IMR-90 (cell line): ENCODE data around the gene C1QL1. TPM values are rescaled to one million over a fixed set of nuclear protein-coding genes. Genes with fewer than 3 reads are reported as not detected.

Experiments
- ATAC-seq: fragments of 200-7000 bp; cut with Tn5 transposase; 2 replicates; pipeline ENCODE4 v1.9.1; 2020; ENCODE audit warnings: low read depth, mild to moderate bottlenecking, moderate library complexity
- BruUV-seq: library from RNA; stranded (reverse); fragments of 400-500 nt; replicated peaks from 2 replicates; lab custom pipeline; 2021; lab: Mats Ljungman, UMichigan
- CTCF ChIA-PET: fragments of 300-600 bp; formaldehyde crosslinking; extraction: SDS; loops from one replicate; lab custom pipeline; 2021; ENCODE audit warnings: antibody characterized with exemption; lab: Yijun Ruan, JAX
- POLR2A ChIA-PET: fragments of 300-600 bp; sonication (Branson Sonifier 250); formaldehyde crosslinking; loops from one replicate; lab custom pipeline; 2022; ENCODE audit warnings: antibody characterized with exemption; ENCODE audit not compliant: unreplicated experiment; lab: Charles Lee
- DNase-seq: peaks from one replicate; pipeline ENCODE4 v3.0.0; 2013
- H2AFZ ChIP-seq: replicated peaks from 2 replicates; pipeline ENCODE3; 2013; ENCODE audit warnings: low read length, mild to moderate bottlenecking; ENCODE audit not compliant: poor library complexity
- H2AK5ac ChIP-seq: 2 replicates; pipeline ENCODE4 v1.6.1; 2013; ENCODE audit warnings: low read depth, low read length, inconsistent platforms
- H2AK9ac ChIP-seq: replicated peaks from 2 replicates; pipeline ENCODE3; 2013; ENCODE audit warnings: mild to moderate bottlenecking, low read depth, low read length, moderate library complexity; ENCODE audit not compliant: poor library complexity
- H2BK120ac ChIP-seq: 2 replicates; pipeline ENCODE4 v1.6.1; 2013; ENCODE audit warnings: low read depth, low read length, inconsistent platforms
- H2BK15ac ChIP-seq: 3 replicates; pipeline ENCODE4 v1.6.1; 2013; ENCODE audit warnings: low read depth, low read length, inconsistent platforms
- H2BK20ac ChIP-seq: 2 replicates; pipeline ENCODE4 v1.6.1; 2013; ENCODE audit warnings: low read depth, mild to moderate bottlenecking, inconsistent platforms, low read length, moderate library complexity
- H2BK5ac ChIP-seq: 2 replicates; pipeline ENCODE4 v1.6.1; 2013; ENCODE audit warnings: mild to moderate bottlenecking, low read depth, low read length, inconsistent platforms; ENCODE audit not compliant: poor library complexity, severe bottlenecking
- H3K14ac ChIP-seq: replicated peaks from 2 replicates; pipeline ENCODE4 v1.6.1; 2013; ENCODE audit warnings: low read depth, low read length, inconsistent platforms
- H3K18ac ChIP-seq: 2 replicates; pipeline ENCODE4 v1.6.1; 2013; ENCODE audit warnings: low read depth, low read length, control low read depth
- H3K23ac ChIP-seq: 2 replicates; pipeline ENCODE4 v1.6.1; 2013; ENCODE audit warnings: low read depth, low read length, inconsistent platforms
- H3K27ac ChIP-seq: 2 replicates; pipeline ENCODE4 v1.5.1; 2013; ENCODE audit warnings: mild to moderate bottlenecking, control low read depth, low read length; ENCODE audit not compliant: insufficient read depth
- H3K27me3 ChIP-seq: 2 replicates; pipeline ENCODE4 v1.6.1; 2013; ENCODE audit warnings: low read length; ENCODE audit not compliant: control insufficient read depth, insufficient read depth
- H3K36me3 ChIP-seq: 2 replicates; pipeline ENCODE4 v1.6.1; 2013; ENCODE audit warnings: low read length, mixed read lengths; ENCODE audit not compliant: control insufficient read depth, insufficient read depth
- H3K4ac ChIP-seq: 2 replicates; pipeline ENCODE4 v1.6.1; 2013; ENCODE audit warnings: low read depth, low read length, inconsistent platforms
- H3K4me1 ChIP-seq: 2 replicates; pipeline ENCODE4 v1.6.1; 2013; ENCODE audit warnings: low read length, mixed read lengths; ENCODE audit not compliant: control insufficient read depth, insufficient read depth
- H3K4me2 ChIP-seq: 2 replicates; pipeline ENCODE4 v1.6.1; 2013; ENCODE audit warnings: low read depth, mild to moderate bottlenecking, control low read depth, low read length, moderate library complexity
- H3K4me3 ChIP-seq: 2 replicates; pipeline ENCODE4 v1.5.1; 2013; ENCODE audit warnings: low read depth, mild to moderate bottlenecking, control low read depth, low read length, moderate library complexity; ENCODE audit not compliant: insufficient read depth
- H3K56ac ChIP-seq: 2 replicates; pipeline ENCODE4 v1.6.1; 2013; ENCODE audit warnings: low read length, inconsistent platforms; ENCODE audit not compliant: insufficient read depth; ENCODE audit errors: extremely low read depth
- H3K79me1 ChIP-seq, 2 experiments: 2 replicates each; pipeline ENCODE4 v1.6.1; 2013; ENCODE audit warnings: low read length in 2 of 2, inconsistent platforms in 1 of 2, low read depth in 1 of 2
- H3K9ac ChIP-seq: 2 replicates; pipeline ENCODE4 v1.6.1; 2013; ENCODE audit warnings: low read depth, low read length, control low read depth
- H3K9me1 ChIP-seq: 2 replicates; pipeline ENCODE4 v1.6.1; 2013; ENCODE audit warnings: low read length, inconsistent platforms; ENCODE audit not compliant: insufficient read depth
- H3K9me3 ChIP-seq: 2 replicates; pipeline ENCODE4 v1.6.1; 2013; ENCODE audit warnings: low read length; ENCODE audit not compliant: control insufficient read depth, insufficient read depth
- H4K20me1 ChIP-seq: 2 replicates; pipeline ENCODE4 v1.6.1; 2013; ENCODE audit warnings: low read length, inconsistent platforms; ENCODE audit not compliant: insufficient read depth
- H4K5ac ChIP-seq: 2 replicates; pipeline ENCODE4 v1.6.1; 2013; ENCODE audit warnings: mild to moderate bottlenecking, low read depth, low read length, control low read depth
- H4K8ac ChIP-seq, 2 experiments: 2 replicates each; pipeline ENCODE4 v1.6.1; 2013; ENCODE audit warnings: low read depth in 2 of 2, low read length in 2 of 2, control low read depth in 1 of 2, inconsistent platforms in 1 of 2
- H4K91ac ChIP-seq: 2 replicates; pipeline ENCODE4 v1.6.1; 2013; ENCODE audit warnings: low read depth, low read length, inconsistent platforms; ENCODE audit not compliant: insufficient read depth
- BHLHE40 ChIP-seq: fragments of 150-350 bp; IDR thresholded peaks from 2 replicates; pipeline ENCODE4 v1.6.1; 2016; ENCODE audit warnings: mild to moderate bottlenecking, low read depth, low read length
- CEBPB ChIP-seq: IDR thresholded peaks from 2 replicates; pipeline ENCODE4 v1.6.1; 2012; ENCODE audit warnings: low read depth, low read length, improper control_type of control experiment
- CHD1 ChIP-seq: IDR thresholded peaks from 2 replicates; pipeline ENCODE4 v1.6.1; 2012; ENCODE audit warnings: low read depth, low read length, improper control_type of control experiment
- FOS ChIP-seq: fragments of 150-350 bp; IDR thresholded peaks from 2 replicates; pipeline ENCODE4 v1.6.1; 2016; ENCODE audit warnings: low read depth, low read length
- MAFK ChIP-seq: IDR thresholded peaks from 2 replicates; pipeline ENCODE4 v1.6.1; 2012; ENCODE audit warnings: low read depth, low read length, improper control_type of control experiment
- MAZ ChIP-seq: IDR thresholded peaks from 2 replicates; pipeline ENCODE4 v1.6.1; 2012; ENCODE audit warnings: low read depth, mild to moderate bottlenecking, low read length, improper control_type of control experiment, moderate library complexity, borderline replicate concordance
- MXI1 ChIP-seq: IDR thresholded peaks from 2 replicates; pipeline ENCODE4 v1.6.1; 2012; ENCODE audit warnings: low read depth, mild to moderate bottlenecking, low read length, moderate library complexity, borderline replicate concordance
- NFE2L2 ChIP-seq: fragments of 150-350 bp; IDR thresholded peaks from 2 replicates; pipeline ENCODE4 v1.6.1; 2016; ENCODE audit warnings: low read depth, mild to moderate bottlenecking, low read length
- POLR2A ChIP-seq: IDR thresholded peaks from 2 replicates; pipeline ENCODE4 v1.6.1; 2012; ENCODE audit warnings: mild to moderate bottlenecking, low read depth, low read length
- RAD21 ChIP-seq: IDR thresholded peaks from 2 replicates; pipeline ENCODE4 v1.6.1; 2012; ENCODE audit warnings: low read length, improper control_type of control experiment
- RCOR1 ChIP-seq: IDR thresholded peaks from 2 replicates; pipeline ENCODE4 v1.6.1; 2012; ENCODE audit warnings: mild to moderate bottlenecking, low read length, improper control_type of control experiment; ENCODE audit not compliant: insufficient replicate concordance
- RFX5 ChIP-seq: IDR thresholded peaks from 2 replicates; pipeline ENCODE4 v1.8.0; 2012; ENCODE audit warnings: low read depth, mild to moderate bottlenecking, low read length, moderate library complexity
- SMC3 ChIP-seq: fragments of 150-350 bp; IDR thresholded peaks from 2 replicates; pipeline ENCODE4 v1.6.1; 2016; ENCODE audit warnings: low read depth, mild to moderate bottlenecking, antibody characterized with exemption, low read length, moderate library complexity
- WGBS, 2 experiments: methylation state at CpG; one replicate each; pipeline versions ENCODE4 v1.1.5 to v1.1.7; 2013; ENCODE audit warnings: missing lambda C conversion rate in 2 of 2; ENCODE audit not compliant: insufficient read length in 1 of 2; ENCODE audit errors: extremely low coverage in 2 of 2; 5-methylcytosine and 5-hydroxymethylcytosine counted together
- dilution Hi-C: fragments of 300-500 bp; cut with HindIII; formaldehyde crosslinking; loops from one replicate; pipeline ENCODE4 v1.14.3; 2018; ENCODE audit warnings: low sequenced_read_pairs; ENCODE audit not compliant: unreplicated experiment
- in situ Hi-C: fragments of 300-500 bp; cut with MboI; formaldehyde crosslinking; loops from 3 replicates; pipeline ENCODE4 v1.14.3; 2019; ENCODE audit warnings: low sequenced_read_pairs, inconsistent platforms, mixed read lengths
- intact Hi-C: fragments of 100-400 bp; cut with micrococcal nuclease; formaldehyde crosslinking; loops from 2 replicates; pipeline ENCODE4 v1.10.0; 2022
- polyA plus RNA-seq, 3 experiments: library from polyadenylated mRNA; depleted of rRNA; stranded (reverse); fragments of >200 nt; gene quantifications; 2 replicates each; pipeline ENCODE4 v1.2.3, GENCODE V29; 2012; ENCODE audit warnings: low replicate concordance in 1 of 3
- total RNA-seq: library from RNA; depleted of rRNA; stranded (reverse); fragments of >200 nt; gene quantifications from 2 replicates; pipeline ENCODE4 v1.2.3, GENCODE V29; 2012
- TF ChIP-seq, protein P1 (sequence below): fragments of 150-350 bp; IDR thresholded peaks from 2 replicates; pipeline ENCODE4 v1.6.1; 2016; ENCODE audit warnings: low read depth, mild to moderate bottlenecking, low read length, moderate library complexity, borderline replicate concordance
- TF ChIP-seq, protein P2 (sequence below): conservative IDR thresholded peaks from 2 replicates; pipeline ENCODE4 v1.5.1; 2012; ENCODE audit warnings: mild to moderate bottlenecking, low read depth, low read length, improper control_type of control experiment

The C1QL1 gene
- total and polyA plus RNA-seq, 2 of the 4 experiments (the other 2 are of a cell fraction): 0.18 to 0.84 TPM

DNA sequence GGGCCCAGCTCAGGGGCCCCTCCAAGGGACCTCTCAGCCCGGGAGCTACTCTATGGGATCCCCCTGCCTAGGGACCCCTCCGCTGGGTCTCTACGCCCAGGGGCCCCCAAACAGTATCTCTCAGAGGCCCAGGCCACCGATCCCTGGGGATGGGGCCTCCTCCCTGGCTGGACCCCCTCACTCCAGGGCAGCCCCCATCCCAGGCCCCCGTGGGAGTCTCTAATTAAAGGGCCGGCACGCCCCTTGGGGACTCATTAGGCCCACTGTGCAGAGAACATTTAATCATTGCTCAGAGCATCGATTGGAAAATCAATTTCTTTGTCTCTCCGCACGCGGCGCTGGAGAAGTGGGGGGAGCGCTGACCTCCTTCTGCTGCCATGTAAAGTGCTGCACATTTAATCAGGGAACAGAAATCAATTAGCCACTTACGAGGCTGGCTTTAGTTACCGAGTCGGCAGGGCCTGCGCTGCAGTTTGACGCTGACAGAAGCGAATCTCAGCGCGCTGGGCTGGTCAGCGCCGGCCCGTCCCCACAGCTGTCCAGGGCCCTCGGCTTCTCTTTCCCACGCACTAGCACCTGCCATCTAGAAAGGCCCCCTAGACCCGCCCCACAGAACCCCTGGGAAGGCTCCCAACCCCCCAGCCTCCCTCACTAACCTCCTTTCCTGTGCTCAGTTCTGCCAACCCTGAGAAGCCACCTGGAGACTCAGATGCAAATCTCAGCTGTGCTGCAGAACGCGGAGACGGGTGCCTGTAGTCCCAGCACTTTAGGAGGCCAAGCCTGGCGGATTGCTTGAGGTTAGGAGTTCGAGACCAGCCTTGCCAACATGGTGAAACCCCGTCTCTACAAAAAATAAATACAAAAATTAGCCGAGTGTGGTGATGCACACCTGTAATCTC lies 20.2 kb upstream of the C1QL1 start:
- H3K36me3 ChIP-seq: no peaks in the 10 kb centered on the region
- no peak overlapping the region for H3K14ac ChIP-seq
- BruUV-seq: no TSS peak
- H3K79me1 ChIP-seq: no peaks in the 10 kb centered on the region
- ATAC-seq: no peak
- no peak overlapping the region for H4K5ac ChIP-seq
- no peak overlapping the region for H4K91ac ChIP-seq
- H2BK120ac ChIP-seq: no peak overlapping the region
- H2AK9ac ChIP-seq: no peak overlapping the region
- H3K4me1 ChIP-seq: peaks cover 2% of the 10 kb centered on the region; the same call in 1 of the 2 replicates
- no peak overlapping the region for H3K4ac ChIP-seq
- in situ Hi-C loops (no loop called here), dilution Hi-C loops (no loop called here), intact Hi-C loops (no loop called here)
- H4K20me1 ChIP-seq: no peaks in the 10 kb centered on the region
- no peak overlapping the region for H2BK15ac ChIP-seq
- no peaks in the 10 kb centered on the region for H3K9me1 ChIP-seq
- CTCF ChIA-PET: interaction anchor here (0.6 kb wide), 1 partner anchor 97 kb away, joined by 4 read pairs; no protein-coding TSS in a partner anchor
- no peak overlapping the region for H3K4me2 ChIP-seq
- H3K18ac ChIP-seq: no peak overlapping the region
- no peak overlapping the region for H3K23ac ChIP-seq
- no peak overlapping the region for H3K56ac ChIP-seq
- no peaks in the 10 kb centered on the region for H3K9me3 ChIP-seq
- DNase-seq: no peak
- H3K4me3 ChIP-seq: no peak overlapping the region
- no peak overlapping the region for H2BK20ac ChIP-seq
- no peak overlapping the region for H4K8ac ChIP-seq
- H3K27ac ChIP-seq: no peak overlapping the region
- H2BK5ac ChIP-seq: no peak overlapping the region
- 80% methylated on average over 17 of the region's 34 CpGs; no CpG with 5 or more reads in 1 of the 2 experiments for WGBS, 2 experiments
- no peak overlapping the region for H2AK5ac ChIP-seq
- H3K27me3 ChIP-seq: peaks cover 8% of the 10 kb centered on the region
- POLR2A ChIA-PET: no interaction called here
- H3K9ac ChIP-seq: no peak overlapping the region
- no peak overlapping the region for H2AFZ ChIP-seq
- no peak for TF ChIP-seq MAZ
- TF ChIP-seq CEBPB: no peak
- no peak for TF ChIP-seq RFX5
- TF ChIP-seq POLR2A: no peak
- TF ChIP-seq, protein P1, sequence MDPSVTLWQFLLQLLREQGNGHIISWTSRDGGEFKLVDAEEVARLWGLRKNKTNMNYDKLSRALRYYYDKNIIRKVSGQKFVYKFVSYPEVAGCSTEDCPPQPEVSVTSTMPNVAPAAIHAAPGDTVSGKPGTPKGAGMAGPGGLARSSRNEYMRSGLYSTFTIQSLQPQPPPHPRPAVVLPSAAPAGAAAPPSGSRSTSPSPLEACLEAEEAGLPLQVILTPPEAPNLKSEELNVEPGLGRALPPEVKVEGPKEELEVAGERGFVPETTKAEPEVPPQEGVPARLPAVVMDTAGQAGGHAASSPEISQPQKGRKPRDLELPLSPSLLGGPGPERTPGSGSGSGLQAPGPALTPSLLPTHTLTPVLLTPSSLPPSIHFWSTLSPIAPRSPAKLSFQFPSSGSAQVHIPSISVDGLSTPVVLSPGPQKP: no peak
- TF ChIP-seq SMC3: no peak
- TF ChIP-seq RAD21: no peak
- TF ChIP-seq NFE2L2: no peak
- no peak for TF ChIP-seq FOS
- TF ChIP-seq CHD1: no peak
- TF ChIP-seq MAFK: no peak
- TF ChIP-seq BHLHE40: no peak
- TF ChIP-seq RCOR1: no peak
- TF ChIP-seq, protein P2, sequence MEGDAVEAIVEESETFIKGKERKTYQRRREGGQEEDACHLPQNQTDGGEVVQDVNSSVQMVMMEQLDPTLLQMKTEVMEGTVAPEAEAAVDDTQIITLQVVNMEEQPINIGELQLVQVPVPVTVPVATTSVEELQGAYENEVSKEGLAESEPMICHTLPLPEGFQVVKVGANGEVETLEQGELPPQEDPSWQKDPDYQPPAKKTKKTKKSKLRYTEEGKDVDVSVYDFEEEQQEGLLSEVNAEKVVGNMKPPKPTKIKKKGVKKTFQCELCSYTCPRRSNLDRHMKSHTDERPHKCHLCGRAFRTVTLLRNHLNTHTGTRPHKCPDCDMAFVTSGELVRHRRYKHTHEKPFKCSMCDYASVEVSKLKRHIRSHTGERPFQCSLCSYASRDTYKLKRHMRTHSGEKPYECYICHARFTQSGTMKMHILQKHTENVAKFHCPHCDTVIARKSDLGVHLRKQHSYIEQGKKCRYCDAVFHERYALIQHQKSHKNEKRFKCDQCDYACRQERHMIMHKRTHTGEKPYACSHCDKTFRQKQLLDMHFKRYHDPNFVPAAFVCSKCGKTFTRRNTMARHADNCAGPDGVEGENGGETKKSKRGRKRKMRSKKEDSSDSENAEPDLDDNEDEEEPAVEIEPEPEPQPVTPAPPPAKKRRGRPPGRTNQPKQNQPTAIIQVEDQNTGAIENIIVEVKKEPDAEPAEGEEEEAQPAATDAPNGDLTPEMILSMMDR: no peak
- no peak for TF ChIP-seq MXI1
